CD14-positive monocyte (primary cell): Measurements from ENCODE around the gene TAS1R1. TPM values are rescaled to one million over a fixed set of nuclear protein-coding genes. Genes with fewer than 3 reads are reported as not detected.

Experiments used
- DNase-seq, 3 donors: peaks; one replicate each; pipeline ENCODE4 v3.0.0-alpha.2; 2011 to 2022
- H2AFZ ChIP-seq: 2 replicates; pipeline ENCODE4 v1.6.0; 2012; ENCODE audit warnings: mild to moderate bottlenecking, low read depth, low read length, inconsistent platforms; ENCODE audit not compliant: insufficient read depth, poor library complexity, severe bottlenecking
- H3K27ac ChIP-seq, 2 donors: 1 replicate in 1 of 2; 2 replicates in 1 of 2; pipeline ENCODE4 v1.5.1; 2012 to 2013; ENCODE audit warnings: low read length in 2 of 2, control low read depth in 1 of 2, inconsistent platforms in 1 of 2, low read depth in 1 of 2, mild to moderate bottlenecking in 1 of 2
- H3K27me3 ChIP-seq, 2 donors: one replicate each; pipeline versions ENCODE4 v1.6.0 to v1.6.1; 2011 to 2013; ENCODE audit warnings: low read length in 2 of 2; ENCODE audit not compliant: control insufficient read depth in 2 of 2, insufficient read depth in 2 of 2
- H3K36me3 ChIP-seq, 2 donors: replicated peaks in 1 of 2; 1 replicate in 1 of 2; 2 replicates in 1 of 2; pipeline versions ENCODE4 v1.5.1 to v1.6.1; 2012 to 2013; ENCODE audit warnings: low read length in 2 of 2, control low read depth in 1 of 2, inconsistent platforms in 1 of 2, mild to moderate bottlenecking in 1 of 2; ENCODE audit not compliant: insufficient read depth in 2 of 2, control insufficient read depth in 1 of 2
- H3K4me1 ChIP-seq, 2 donors: 1 replicate in 1 of 2; 2 replicates in 1 of 2; pipeline versions ENCODE4 v1.5.1 to v1.6.1; 2012 to 2013; ENCODE audit warnings: low read length in 2 of 2, control low read depth in 1 of 2, inconsistent platforms in 1 of 2, mild to moderate bottlenecking in 1 of 2, moderate library complexity in 1 of 2; ENCODE audit not compliant: insufficient read depth in 2 of 2, control insufficient read depth in 1 of 2
- H3K4me2 ChIP-seq: replicated peaks from 2 replicates; pipeline ENCODE3; 2012; ENCODE audit warnings: low read length, moderate library complexity, mild to moderate bottlenecking; ENCODE audit not compliant: poor library complexity, severe bottlenecking; ENCODE audit errors: extremely low read depth
- H3K4me3 ChIP-seq, 3 experiments: fragments of 200-600 bp in 1 of 3; sonication (generic) in 1 of 3; replicated peaks in 1 of 3; 1 replicate in 2 of 3; 2 replicates in 1 of 3; pipeline ENCODE4 v1.5.1; 2011 to 2013; ENCODE audit warnings: low read length in 3 of 3, mild to moderate bottlenecking in 3 of 3, control low read depth in 2 of 3, low read depth in 2 of 3, inconsistent platforms in 1 of 3, moderate library complexity in 1 of 3
- H3K79me2 ChIP-seq: 2 replicates; pipeline ENCODE4 v1.6.0; 2012; ENCODE audit warnings: mild to moderate bottlenecking, control low read depth, inconsistent platforms, low read length, moderate library complexity; ENCODE audit not compliant: insufficient read depth
- H3K9ac ChIP-seq: 2 replicates; pipeline ENCODE4 v1.6.0; 2017; ENCODE audit warnings: low read length, mild to moderate bottlenecking; ENCODE audit not compliant: insufficient read depth, poor library complexity, severe bottlenecking
- H3K9me3 ChIP-seq, 2 donors: replicated peaks in 1 of 2; 1 replicate in 1 of 2; 2 replicates in 1 of 2; pipeline versions ENCODE4 v1.5.1 to v1.6.1; 2012 to 2013; ENCODE audit warnings: low read length in 2 of 2, control low read depth in 1 of 2; ENCODE audit not compliant: control insufficient read depth in 1 of 2, insufficient read depth in 1 of 2
- H4K20me1 ChIP-seq: 2 replicates; pipeline ENCODE4 v1.6.0; 2012; ENCODE audit warnings: mild to moderate bottlenecking, low read length, control low read depth, moderate library complexity; ENCODE audit not compliant: insufficient read depth
- H3K27ac Mint-ChIP-seq, 7 donors: one replicate each; pipeline ENCODE4 v1.8.0; 2020; ENCODE audit warnings: mild to moderate bottlenecking in 7 of 7, mixed read lengths in 7 of 7, moderate library complexity in 6 of 7, inconsistent platforms in 2 of 7
- H3K27me3 Mint-ChIP-seq, 3 donors: one replicate each; pipeline ENCODE4 v1.8.0; 2021 to 2022; ENCODE audit warnings: low read depth in 3 of 3, mild to moderate bottlenecking in 3 of 3, mixed read lengths in 3 of 3, moderate library complexity in 3 of 3, inconsistent platforms in 1 of 3
- H3K36me3 Mint-ChIP-seq, 2 donors: one replicate each; pipeline ENCODE4 v1.8.0; 2020; ENCODE audit warnings: mixed read lengths in 2 of 2, inconsistent platforms in 1 of 2, mild to moderate bottlenecking in 1 of 2
- H3K4me1 Mint-ChIP-seq: one replicate; pipeline ENCODE4 v1.8.0; 2020; ENCODE audit warnings: mild to moderate bottlenecking, mixed read lengths
- H3K4me3 Mint-ChIP-seq, 2 donors: one replicate each; pipeline ENCODE4 v1.8.0; 2020; ENCODE audit warnings: mild to moderate bottlenecking in 2 of 2, mixed read lengths in 2 of 2, moderate library complexity in 1 of 2
- H3K9me3 Mint-ChIP-seq, 7 donors: one replicate each; pipeline ENCODE4 v1.8.0; 2020 to 2022; ENCODE audit warnings: mixed read lengths in 7 of 7, mild to moderate bottlenecking in 6 of 7, moderate library complexity in 6 of 7, inconsistent platforms in 2 of 7
- CTCF ChIP-seq: fragments of 200-600 bp; IDR thresholded peaks from one replicate; pipeline ENCODE4 v1.8.0; 2022; ENCODE audit warnings: antibody characterized with exemption, mild to moderate bottlenecking
- WGBS: methylation state at CpG from one replicate; pipeline ENCODE4 v1.1.5; 2013; ENCODE audit warnings: missing lambda C conversion rate; ENCODE audit not compliant: insufficient coverage; 5-methylcytosine and 5-hydroxymethylcytosine counted together
- intact Hi-C, 2 donors: fragments of 100-400 bp; cut with micrococcal nuclease; formaldehyde crosslinking; loops; one replicate each; pipeline versions ENCODE4 v1.15.0 to v1.15.1; 2023
- polyA plus RNA-seq, 3 donors: library from polyadenylated mRNA; depleted of rRNA in 1 of 3; unstranded in 2 of 3; stranded (reverse) in 1 of 3; fragments of 300-500 nt in 2 of 3; fragments of >200 nt in 1 of 3; fragmentation: Illumina TruSeq in 2 of 3; gene quantifications; 1 replicate in 2 of 3; 2 replicates in 1 of 3; pipeline ENCODE4 v1.2.3, GENCODE V29; 2012 to 2021

The TAS1R1 gene
- polyA plus RNA-seq, 3 donors, result not detected

GRCh38 chr1:6528492-6528891, 26.6 kb upstream of the TAS1R1 start:
- H3K27ac Mint-ChIP-seq, result peak overlapping the region in 2 of 7 donors; percentile 1 to 47
- Histone ChIP-seq H3K27me3 (no peaks in the 10 kb centered on the region), H3K9me3 (no peaks in the 10 kb centered on the region), H3K4me3 (no peak overlapping the region), H3K36me3 (peaks cover 74 to 88% of the 10 kb centered on the region in 2 donors), H3K79me2 (no peaks in the 10 kb centered on the region), H3K27ac (no peak overlapping the region), H2AFZ (no peak overlapping the region), H3K4me2 (no peak overlapping the region), H3K9ac (no peak overlapping the region), H4K20me1 (no peaks in the 10 kb centered on the region), H3K4me1 (no peaks in the 10 kb centered on the region)
- TF ChIP-seq CTCF, result no peak
- H3K4me1 Mint-ChIP-seq, result no peaks in the 10 kb centered on the region
- no peak overlapping the region for H3K4me3 Mint-ChIP-seq
- no peak for DNase-seq
- intact Hi-C loops, result no loop called here
- peaks cover 72 to 85% of the 10 kb centered on the region in 2 donors for H3K36me3 Mint-ChIP-seq
- H3K9me3 Mint-ChIP-seq, result no peaks in the 10 kb centered on the region
- no peaks in the 10 kb centered on the region for H3K27me3 Mint-ChIP-seq
- 98% methylated on average over 5 of the region's 7 CpGs for WGBS

GRCh38 chr1:6530504-6531160, 24.5 kb upstream of the TAS1R1 start:
- Histone ChIP-seq H3K79me2 (no peaks in the 10 kb centered on the region), H3K9ac (no peak overlapping the region), H3K4me2 (no peak overlapping the region), H2AFZ (no peak overlapping the region), H4K20me1 (no peaks in the 10 kb centered on the region), H3K4me1 (peaks cover 0 to 4% of the 10 kb centered on the region in 2 donors), H3K27me3 (no peaks in the 10 kb centered on the region), H3K36me3 (peaks cover 69 to 91% of the 10 kb centered on the region in 2 donors), H3K4me3 (no peak overlapping the region), H3K27ac (no peak overlapping the region), H3K9me3 (no peaks in the 10 kb centered on the region)
- Mint-ChIP-seq H3K27ac (no peak overlapping the region), H3K4me3 (no peak overlapping the region), H3K4me1 (peaks cover 4% of the 10 kb centered on the region), H3K27me3 (peaks cover 0 to 2% (median 0%) of the 10 kb centered on the region in 3 donors), H3K36me3 (peaks cover 66 to 86% of the 10 kb centered on the region in 2 donors), H3K9me3 (no peaks in the 10 kb centered on the region)
- 100% methylated on average over 9 of the region's 13 CpGs for WGBS
- no peak for DNase-seq
- TF ChIP-seq CTCF, result no peak
- intact Hi-C loops, result no loop called here
